HG03521 (cell line): ENCODE data around the gene CUL4A.
"Not testable (repeated sequence)": the region's sequence is repeated elsewhere in the genome, so short reads cannot be mapped to it uniquely, and the experiment has no call there.

Experiments used
- ATAC-seq: cut with Tn5 transposase; IDR thresholded peaks from one replicate; pipeline ENCODE4 v1.9.1; 2021; ENCODE audit warnings: mild to moderate bottlenecking, moderate library complexity; ENCODE audit not compliant: unreplicated experiment

CUL4A gene

DNA sequence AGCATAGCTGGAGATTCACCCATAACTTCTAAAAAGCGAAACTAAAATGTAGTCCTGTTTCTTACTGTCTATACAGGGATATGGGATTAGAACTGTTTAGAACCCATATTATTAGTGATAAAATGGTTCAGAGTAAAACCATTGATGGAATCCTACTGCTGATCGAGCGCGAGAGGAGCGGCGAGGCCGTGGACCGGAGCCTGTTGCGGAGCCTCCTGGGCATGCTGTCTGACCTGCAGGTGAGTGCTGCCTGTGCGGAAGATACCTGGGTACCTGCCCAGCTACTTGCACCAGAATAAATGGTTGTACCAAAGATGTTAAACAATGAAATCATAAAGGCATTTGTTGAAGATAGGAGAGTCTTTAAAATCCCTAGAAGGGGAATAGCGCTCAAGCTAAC, 23.7 kb downstream of the CUL4A start:
- no peak for ATAC-seq

DNA sequence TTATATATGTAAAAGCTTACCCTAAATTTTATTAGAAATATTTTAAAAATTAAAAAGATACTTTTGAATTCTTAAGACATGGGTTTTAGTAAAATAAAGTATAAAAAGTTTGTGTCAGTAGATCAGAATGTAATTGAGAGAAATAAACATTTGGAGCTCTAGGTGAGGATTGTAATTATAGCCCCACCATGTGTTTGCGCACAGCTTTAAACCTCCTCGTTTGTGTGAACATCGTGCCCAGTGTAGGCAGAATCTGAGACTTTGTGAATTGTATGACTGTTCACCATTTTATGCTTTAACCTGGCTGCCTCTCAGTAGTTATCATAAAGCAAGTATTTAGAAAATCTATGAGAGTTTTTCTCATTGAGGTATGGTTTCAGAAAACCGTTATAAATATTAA, 29.1 kb downstream of the CUL4A start:
- ATAC-seq = no peak

DNA sequence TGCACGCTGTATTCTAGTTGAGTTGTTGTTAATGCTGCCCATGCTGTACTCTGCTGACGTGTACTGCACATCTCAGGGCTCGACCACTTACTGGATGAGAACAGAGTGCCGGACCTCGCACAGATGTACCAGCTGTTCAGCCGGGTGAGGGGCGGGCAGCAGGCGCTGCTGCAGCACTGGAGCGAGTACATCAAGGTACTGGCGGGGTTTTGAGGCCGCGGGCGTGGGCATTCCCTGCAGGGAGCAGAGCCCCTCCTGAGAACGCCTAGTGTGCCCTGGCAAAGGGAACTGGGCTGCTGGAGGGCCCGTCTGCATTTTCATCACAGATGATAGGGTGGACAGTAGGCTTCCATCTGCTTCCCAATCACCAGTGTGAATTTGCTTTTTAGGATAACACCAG, 29.9 kb downstream of the CUL4A start:
- no peak for ATAC-seq

DNA sequence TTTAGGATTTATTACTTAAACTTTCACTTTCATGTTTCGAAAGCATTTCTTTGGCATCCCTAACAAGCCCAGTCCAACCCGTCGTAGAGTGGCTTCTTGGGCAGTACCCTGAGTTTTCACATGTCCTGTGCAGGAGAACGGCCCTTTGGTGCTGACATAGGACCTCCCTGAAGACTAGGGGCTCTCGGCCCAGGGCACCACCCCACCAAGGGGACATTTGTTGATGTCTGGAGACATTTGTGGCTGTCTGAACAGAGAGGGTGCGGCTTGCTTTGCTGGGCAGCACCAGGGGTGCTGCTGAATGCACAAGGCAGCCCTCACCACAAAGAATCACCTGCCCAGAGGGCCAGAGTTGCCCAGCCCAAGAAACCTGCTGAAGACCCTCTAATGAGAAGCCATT, 30.6 kb downstream of the CUL4A start:
- ATAC-seq = no peak

DNA sequence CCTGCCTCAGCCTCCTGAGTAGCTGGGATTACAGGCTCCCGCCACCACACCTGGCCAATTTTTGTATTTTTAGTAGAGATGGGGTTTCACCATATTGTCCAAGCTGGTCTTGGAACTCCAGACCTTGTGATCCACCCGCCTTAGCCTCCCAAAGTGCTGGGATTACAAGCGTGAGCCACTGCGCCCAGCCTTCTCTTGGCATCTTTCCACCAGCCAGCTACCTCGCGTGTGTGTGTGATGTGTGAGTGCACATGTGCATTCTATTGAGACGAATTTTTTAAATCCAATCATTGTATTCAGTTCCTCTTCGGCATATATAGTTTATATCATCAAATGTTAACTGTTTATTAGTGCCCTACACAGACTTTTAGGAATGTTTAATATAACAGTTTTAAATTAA, 32.2 kb downstream of the CUL4A start:
- ATAC-seq = not testable (repeated sequence)

DNA sequence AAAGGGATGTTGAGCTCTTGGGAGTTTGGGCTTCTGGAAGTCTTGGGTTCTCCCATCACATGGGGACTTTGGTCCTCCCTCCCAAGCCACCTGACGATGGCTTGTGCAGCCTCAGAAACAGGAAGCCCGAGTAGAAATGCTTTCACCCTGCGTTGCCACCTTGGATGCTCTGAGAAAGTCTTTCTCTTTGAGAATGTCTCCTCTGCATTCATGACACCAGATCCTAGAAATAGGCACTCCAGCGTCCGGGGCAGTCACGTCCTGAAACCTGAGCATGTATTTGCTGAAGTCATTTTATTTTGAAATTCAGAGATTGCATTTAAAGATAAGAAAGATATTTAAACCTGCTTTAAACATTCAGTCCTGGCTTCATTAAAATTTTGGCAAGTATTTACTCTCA, 34.4 kb downstream of the CUL4A start:
- no peak for ATAC-seq

DNA sequence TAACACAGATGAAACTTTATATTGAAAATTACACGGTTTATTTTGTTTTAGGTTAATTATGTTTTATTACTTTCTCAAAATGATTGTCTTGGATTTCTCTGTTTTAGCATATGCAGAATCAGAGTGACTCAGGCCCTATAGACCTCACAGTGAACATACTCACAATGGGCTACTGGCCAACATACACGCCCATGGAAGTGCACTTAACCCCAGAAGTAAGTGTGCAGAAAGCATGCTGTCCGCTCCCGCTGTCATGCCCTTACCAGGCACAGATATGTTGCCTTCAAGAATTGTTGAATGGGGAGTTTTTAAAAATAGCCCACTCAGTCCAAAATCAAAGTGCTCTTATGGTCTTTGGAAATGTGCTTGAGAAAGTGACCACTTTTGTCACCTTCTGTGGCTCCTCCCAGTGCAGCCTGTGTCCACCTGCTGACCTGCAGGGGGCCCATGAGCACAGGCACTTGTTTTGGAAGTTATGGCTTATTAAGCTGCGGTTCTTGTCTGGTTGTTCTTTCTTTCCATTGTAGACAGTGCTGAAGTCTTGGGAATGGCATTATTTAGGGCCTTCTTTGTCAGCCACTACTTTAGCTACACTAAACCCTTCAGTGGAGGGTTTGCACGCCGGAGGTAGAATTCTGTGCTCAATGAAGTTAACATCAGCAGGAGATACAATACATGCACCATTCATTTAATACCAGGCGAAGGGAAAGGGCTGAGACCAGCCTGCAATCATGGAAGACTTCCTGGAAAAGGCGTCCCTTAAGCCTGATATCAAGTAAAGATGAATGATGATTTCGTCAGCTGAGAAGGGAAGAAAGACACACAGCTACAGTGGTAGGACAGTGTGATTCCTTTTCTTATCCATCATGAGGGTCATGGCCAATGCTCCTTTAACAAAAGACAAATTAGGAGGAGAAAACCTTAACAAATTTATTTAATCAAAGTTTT, 36.7 kb downstream of the CUL4A start:
- no peak for ATAC-seq

DNA sequence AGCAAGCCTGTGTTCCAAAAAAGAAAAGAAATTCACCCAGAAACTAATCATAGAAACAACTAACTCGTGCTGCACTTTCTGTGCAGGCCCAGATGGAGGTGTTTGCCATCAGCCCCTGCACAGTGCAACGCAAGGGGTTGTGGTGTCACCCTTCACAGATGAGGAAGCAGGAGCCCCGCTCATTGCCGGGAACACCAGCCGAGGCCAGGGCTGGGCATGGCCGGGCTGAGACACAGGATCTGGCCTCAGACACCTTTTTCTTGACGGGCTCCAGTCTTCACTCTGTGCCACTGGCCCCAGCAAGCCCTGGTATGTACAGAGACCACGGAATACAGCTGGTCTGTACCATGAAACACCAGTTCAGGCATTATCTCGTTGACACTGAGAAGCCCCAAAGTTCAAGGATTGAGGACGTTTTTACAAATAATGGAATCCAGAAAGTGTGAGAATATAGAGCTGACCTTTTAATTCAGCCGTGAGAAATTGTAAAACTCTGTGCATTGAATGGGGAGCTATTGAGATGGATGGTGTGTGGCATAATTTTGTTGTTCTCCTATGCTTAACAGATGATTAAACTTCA, 43.2 kb downstream of the CUL4A start:
- ATAC-seq = no peak

DNA sequence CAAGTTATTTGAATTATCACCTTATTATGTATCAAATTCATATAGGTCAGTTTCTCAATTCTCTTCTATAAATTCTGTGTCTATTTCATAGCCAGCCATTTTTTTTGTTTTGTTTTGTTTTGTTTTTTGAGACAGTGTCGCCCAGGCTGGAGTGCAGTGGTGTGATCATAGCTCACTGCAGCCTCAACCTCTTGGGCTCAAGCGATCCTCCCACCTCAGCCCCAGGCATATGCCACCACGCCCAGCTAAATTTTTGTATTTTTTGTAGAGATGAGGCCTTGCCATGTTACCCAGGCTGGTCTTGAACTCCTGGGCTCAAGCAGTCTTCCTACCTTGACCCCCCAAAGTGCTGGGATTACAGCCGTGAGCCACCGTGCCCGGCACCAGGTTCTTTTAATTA, 48.5 kb downstream of the CUL4A start:
- ATAC-seq = not testable (repeated sequence)

DNA sequence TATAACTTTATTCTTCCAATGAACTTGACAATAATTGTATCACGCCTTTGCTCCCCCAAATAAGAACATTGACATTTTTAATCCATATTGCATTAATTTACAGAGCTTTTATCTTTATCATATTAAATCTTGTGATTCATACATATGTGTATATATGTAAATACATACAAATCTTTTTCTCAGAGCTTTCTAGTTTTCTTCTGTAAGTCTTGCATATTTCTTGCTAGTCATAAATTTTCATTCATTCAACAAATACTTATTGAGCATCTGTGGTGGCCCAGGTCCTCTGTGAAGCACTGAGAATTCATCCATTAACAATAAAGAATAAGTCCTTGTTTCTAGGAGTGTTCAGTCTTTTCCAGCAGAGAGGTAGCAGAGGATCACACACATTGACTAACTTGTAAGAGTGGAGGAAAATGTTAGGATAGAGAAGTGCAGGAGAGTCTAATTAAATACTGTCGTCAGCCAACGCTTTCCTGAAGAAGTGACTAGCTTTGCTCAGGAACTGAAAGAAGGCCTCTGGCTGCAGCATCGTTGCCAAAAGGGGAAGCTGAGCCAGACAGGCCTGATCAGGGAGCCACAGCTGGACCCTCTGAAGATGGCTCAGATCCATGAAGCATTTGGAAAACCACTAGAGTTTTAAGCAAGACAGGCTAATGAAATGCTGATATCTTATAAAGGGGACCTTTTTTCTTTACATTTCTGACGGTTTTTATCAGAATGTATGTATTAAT, 49.1 kb downstream of the CUL4A start:
- no peak for ATAC-seq

DNA sequence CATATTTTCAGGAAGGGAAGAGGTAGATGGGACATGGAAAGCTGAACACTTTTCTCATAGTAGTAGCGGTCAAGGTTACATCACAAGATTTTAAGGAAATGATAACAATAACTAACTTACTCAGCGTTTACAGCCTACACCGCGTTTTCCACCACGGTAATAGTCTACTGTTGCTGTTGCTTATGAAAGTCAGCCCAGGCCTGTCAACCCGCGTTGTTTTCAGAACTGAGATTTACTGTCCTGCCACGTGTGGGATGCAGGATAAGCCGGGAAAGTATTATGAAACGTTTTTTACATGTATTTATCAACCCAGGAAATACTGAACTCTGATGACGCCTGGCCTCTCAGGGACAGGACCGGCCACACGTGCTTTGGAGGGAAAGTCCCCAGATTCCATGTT, 51.6 kb downstream of the CUL4A start:
- ATAC-seq = no peak

DNA sequence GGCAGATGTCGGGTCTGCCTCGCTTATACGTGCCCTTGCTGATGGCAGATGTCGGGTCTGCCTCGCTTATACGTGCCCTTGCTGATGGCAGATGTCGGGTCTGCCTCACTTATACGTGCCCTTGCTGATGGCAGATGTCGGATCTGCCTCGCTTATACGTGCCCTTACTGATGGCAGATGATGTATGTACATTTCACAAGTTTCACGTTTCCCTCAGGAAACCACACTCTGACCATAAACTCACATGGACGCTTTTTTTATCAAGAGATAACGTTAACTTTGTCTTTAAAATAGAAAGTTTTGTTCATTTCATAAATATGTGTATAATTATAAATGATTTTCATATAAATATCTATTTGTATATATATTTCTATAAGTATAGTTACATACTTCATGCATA, 53.6 kb downstream of the CUL4A start:
- not testable (repeated sequence) for ATAC-seq

DNA sequence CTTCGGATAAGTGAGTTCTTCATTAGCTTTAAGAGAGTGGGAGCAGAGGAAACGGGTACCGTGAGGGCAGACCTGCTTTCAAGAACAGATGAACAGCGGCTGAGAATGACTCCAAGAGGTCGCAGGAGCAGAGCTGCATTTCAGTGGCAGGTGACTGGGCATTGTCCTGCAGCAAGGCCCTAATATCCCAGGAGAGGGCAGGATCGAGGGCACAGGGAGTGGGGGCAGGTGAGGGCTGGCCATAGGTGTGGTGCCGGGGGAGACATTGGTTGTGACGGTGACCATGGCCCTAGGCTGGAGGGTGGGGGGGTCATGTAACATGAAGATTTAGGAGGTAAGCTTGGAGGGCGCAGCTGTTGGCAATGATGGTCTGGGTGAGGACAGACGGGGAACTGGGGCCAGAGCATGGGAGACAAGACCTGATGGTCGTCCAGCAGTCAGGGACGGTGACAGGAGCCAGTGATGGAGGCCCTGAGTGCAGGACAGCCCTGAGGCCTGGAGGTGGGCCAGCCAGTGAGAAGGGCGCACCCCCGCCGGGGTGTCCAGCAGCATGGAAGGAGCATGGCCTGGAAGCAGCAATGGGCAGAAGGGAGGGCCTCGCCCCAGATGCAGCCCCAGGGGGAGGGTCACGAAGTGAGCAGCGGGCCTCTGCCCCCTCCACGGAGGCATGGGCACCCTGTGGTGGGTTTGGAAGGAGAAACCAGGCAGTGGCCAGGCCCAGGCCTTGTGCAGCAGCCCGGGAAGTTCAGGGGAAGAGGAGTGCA, 58.4 kb downstream of the CUL4A start:
- ATAC-seq = no peak

DNA sequence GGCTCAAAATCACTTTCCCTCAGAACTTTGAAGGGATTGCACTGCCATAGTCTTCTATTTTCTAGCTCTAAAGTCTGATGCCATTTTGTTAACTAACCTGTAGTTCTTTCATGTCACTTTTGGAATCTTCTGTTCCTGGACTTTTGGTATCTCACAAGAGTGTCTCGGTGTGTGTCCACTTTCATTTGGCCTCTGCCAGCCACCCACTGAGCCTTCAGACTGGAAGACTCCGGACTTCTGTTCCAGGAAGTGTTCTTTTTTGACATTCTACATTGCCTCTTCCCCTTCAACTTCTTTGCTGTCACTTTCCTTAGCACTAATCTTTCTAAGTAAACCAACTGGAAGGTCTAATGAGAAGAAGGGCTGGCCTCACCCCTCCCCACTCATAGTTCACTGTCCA, 62.6 kb downstream of the CUL4A start:
- no peak for ATAC-seq

DNA sequence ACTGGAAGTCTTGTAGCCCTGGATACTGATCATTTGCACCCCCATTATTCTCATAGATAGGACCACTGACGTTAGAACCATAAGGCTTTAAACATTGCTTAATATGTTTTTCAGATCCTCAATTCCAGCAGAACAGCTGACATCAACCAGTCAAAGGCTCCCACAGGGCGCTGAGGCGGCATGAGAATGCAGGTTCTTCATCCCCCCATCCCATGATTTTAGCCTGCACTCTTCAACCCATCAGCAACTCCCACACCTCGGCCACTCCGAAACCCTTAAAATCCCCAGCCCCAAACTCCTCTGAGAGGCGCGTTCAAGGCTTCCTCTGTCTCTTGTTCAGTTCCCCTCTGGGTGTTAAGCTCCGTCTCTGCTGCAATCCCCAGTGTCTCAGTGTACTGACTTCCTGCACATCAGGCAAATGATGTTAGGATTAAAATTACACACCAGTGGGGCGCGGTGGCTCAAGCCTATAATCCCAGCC, 63.3 kb downstream of the CUL4A start:
- ATAC-seq = no peak

DNA sequence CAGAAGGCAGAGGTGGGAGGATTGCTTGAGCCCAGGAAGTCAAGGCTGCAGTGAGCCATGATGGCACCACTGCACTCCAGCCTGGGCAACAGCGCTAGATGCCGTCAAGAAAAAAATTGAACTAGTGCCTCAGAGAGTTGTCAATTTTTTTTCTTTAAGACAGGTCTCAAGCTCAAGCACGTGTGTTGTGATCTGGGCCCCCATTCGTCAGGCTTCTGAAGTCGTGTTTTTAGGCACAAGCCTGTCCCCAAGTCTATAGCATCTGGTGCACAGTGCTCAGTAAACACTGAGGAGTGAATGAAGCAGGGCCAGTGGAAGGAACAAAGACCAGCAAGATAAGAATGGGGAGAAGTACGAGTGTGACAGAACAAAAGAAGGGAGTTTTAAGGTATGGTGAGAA, 63.9 kb downstream of the CUL4A start:
- ATAC-seq = no peak

DNA sequence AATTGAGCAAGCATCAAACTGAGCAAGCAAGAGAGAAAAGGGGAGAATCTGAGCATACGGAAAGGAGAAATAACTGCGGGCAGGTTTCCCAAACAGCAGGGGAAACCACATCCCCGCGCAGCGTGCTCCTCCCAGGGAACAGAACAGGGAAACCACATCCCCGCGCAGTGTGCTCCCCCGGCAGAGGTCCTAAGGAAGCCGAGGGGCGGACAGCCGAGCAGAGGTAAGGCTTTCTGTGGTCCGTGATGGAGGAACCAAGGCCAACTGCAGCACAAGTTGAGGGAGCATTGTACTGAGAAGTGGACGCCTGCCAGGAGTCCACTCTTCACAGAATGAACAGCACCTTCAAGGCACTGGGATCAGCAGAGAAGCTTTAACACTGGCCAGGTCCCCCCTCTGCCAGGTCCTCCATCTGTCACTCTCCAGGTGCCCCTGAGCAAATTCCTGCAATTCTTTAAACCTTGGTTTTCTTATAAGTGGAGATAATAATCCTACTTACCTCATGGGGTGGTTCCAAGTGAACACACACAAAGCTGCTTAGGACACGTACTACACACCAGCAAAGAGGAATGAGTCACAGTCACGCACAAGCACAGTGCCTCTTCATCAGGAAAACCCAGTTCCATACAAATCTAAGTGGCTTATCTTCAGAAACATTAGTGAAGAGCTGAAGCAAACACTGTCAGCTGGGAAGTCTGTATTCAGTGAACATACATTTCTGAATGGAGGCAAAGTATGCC, 64.6 kb downstream of the CUL4A start:
- no peak for ATAC-seq

DNA sequence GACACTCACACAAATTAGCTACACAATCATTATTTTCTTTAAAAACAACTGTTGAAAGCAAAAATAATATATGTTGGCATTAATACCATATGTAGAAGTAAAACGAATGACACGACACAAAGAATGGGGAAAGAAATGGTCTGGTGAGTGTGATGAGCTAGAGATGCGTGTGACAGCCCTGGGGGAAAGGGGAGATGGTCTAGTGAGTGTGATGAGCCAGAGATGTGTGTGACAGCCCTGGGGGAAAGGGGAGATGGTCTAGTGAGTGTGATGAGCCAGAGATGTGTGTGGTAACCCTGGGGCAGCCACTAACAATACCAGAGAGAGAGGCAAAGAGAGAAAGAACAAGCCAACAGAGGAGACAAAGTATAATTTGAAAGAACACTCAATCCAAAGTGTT, 65.3 kb downstream of the CUL4A start:
- no peak for ATAC-seq

DNA sequence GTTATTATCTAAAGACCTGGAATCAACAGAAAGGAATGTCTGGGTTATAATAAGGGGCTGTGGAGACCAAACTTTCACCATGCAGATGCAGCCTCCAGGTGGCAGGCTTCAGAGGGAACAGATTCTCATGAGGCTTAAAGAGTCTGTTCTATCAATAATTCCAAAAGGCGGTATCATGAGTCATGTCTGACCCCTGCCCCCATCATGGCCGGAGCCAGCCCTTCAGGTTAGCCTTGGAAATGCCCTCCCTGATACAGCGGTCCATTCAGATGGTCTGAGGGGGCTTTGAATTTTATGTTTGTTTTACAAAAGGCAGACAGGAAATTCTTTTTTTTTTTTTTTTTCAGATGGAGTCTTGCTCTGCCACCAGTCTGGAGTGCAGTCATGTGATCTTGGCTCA, 66.0 kb downstream of the CUL4A start:
- ATAC-seq = no peak

DNA sequence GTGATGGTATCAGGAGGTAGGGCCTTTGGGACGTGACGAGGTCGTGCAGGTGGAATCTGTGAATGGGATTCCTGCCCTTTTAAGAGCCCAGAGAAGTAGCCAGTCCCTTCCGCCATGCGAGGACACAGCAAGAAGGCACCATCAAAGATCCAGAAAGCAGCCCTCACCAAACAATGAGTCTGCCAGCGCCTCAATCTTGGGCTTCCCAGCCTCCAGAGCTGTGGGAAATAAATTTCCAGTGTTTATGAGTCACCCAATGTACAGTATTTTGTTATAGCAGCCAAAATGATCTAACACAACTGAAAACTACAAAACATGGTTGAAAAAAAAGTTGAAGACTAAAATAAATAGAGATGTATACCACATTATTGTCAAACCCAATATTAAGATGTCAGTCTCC, 70.7 kb downstream of the CUL4A start:
- ATAC-seq = no peak
